Gastrocnemius medialis (tissue), 4 donors: ENCODE data around the gene KCNJ4. TPM values are rescaled to one million over a fixed set of nuclear protein-coding genes. Genes with fewer than 3 reads are reported as not detected.

Experiments
- ATAC-seq, 2 donors: fragments of 150-250 bp; one replicate each; pipeline ENCODE4 v1.9.1; 2016
- DNase-seq, 2 donors: peaks; one replicate each; pipeline ENCODE4 v3.0.0-alpha.2; 2019
- H3K27ac ChIP-seq, 4 donors: fragments of 200-600 bp; sonication (generic); 1 replicate in 1 of 4; 2 replicates in 3 of 4; pipeline ENCODE4 v1.5.1; 2016 to 2018; ENCODE audit warnings: mild to moderate bottlenecking in 2 of 4, moderate library complexity in 1 of 4
- H3K27me3 ChIP-seq, 3 donors: fragments of 200-600 bp; sonication (generic) in 2 of 3; 1 replicate in 1 of 3; 2 replicates in 2 of 3; pipeline versions ENCODE4 v1.5.1 to v1.6.0; 2016 to 2019; ENCODE audit warnings: mild to moderate bottlenecking in 1 of 3, moderate library complexity in 1 of 3
- H3K36me3 ChIP-seq, 2 donors: fragments of 200-600 bp; sonication (generic) in 1 of 2; one replicate each; pipeline ENCODE4 v1.5.1; 2017 to 2018
- H3K4me1 ChIP-seq, 2 donors: fragments of 200-600 bp; sonication (generic) in 1 of 2; one replicate each; pipeline ENCODE4 v1.5.1; 2016 to 2017; ENCODE audit warnings: mild to moderate bottlenecking in 2 of 2
- H3K4me3 ChIP-seq, 4 donors: fragments of 200-600 bp; sonication (generic) in 3 of 4; 1 replicate in 1 of 4; 2 replicates in 3 of 4; pipeline ENCODE4 v1.5.1; 2016 to 2019; ENCODE audit warnings: mild to moderate bottlenecking in 2 of 4
- H3K9me3 ChIP-seq, 3 donors: fragments of 200-600 bp; sonication (generic) in 2 of 3; 1 replicate in 1 of 3; 2 replicates in 2 of 3; pipeline ENCODE4 v1.5.1; 2016 to 2019
- POLR2A ChIP-seq, 2 donors: fragments of 450-650 bp; IDR thresholded peaks; one replicate each; pipeline ENCODE4 v1.6.1; 2017; ENCODE audit warnings: antibody characterized with exemption in 2 of 2, mild to moderate bottlenecking in 2 of 2, moderate library complexity in 2 of 2
- in situ Hi-C, 4 donors: fragments of 200-750 bp; cut with MboI; loops; one replicate each; pipeline versions ENCODE4 v1.15.0 to v1.8.0; 2017; ENCODE audit warnings: low sequenced_read_pairs in 4 of 4
- intact Hi-C: fragments of 100-400 bp; cut with DNase I; formaldehyde crosslinking; loops from one replicate; pipeline ENCODE4 v1.15.1; 2023; ENCODE audit warnings: low total_unique reads
- total RNA-seq, 4 donors: library from RNA; depleted of rRNA; stranded (reverse); fragments of >200 nt; gene quantifications; one replicate each; pipeline versions ENCODE4 v1.1.0 to v1.2.3, GENCODE V29; 2016
- TF ChIP-seq, protein P1 (sequence below), 5 experiments: fragments of 450-650 bp in 3 of 5; fragments of 200-600 bp in 2 of 5; sonication (generic) in 2 of 5; IDR thresholded peaks in 4 of 5; conservative IDR thresholded peaks in 1 of 5; 1 replicate in 4 of 5; 2 replicates in 1 of 5; pipeline ENCODE4 v1.5.1; 2016 to 2019; ENCODE audit warnings: antibody characterized with exemption in 5 of 5, mild to moderate bottlenecking in 3 of 5, moderate library complexity in 3 of 5

The KCNJ4 gene
- total RNA-seq, 4 donors from 2014 or later = not detected

- TF ChIP-seq, protein P1, sequence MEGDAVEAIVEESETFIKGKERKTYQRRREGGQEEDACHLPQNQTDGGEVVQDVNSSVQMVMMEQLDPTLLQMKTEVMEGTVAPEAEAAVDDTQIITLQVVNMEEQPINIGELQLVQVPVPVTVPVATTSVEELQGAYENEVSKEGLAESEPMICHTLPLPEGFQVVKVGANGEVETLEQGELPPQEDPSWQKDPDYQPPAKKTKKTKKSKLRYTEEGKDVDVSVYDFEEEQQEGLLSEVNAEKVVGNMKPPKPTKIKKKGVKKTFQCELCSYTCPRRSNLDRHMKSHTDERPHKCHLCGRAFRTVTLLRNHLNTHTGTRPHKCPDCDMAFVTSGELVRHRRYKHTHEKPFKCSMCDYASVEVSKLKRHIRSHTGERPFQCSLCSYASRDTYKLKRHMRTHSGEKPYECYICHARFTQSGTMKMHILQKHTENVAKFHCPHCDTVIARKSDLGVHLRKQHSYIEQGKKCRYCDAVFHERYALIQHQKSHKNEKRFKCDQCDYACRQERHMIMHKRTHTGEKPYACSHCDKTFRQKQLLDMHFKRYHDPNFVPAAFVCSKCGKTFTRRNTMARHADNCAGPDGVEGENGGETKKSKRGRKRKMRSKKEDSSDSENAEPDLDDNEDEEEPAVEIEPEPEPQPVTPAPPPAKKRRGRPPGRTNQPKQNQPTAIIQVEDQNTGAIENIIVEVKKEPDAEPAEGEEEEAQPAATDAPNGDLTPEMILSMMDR (IDR thresholded peaks at IDR 0.05 in 4 of 5, conservative IDR thresholded peaks at IDR 0.05 in 1 of 5) = no peak
- TF ChIP-seq POLR2A (IDR thresholded peaks at IDR 0.05) = no peak
- H3K4me3 ChIP-seq = no peak overlapping the region
- ATAC-seq (no peak), DNase-seq (no peak)
- no peaks in the 10 kb centered on the region for H3K36me3 ChIP-seq
- H3K27ac ChIP-seq = no peak overlapping the region
- no peaks in the 10 kb centered on the region for H3K4me1 ChIP-seq
- intact Hi-C loops = no loop called here
- H3K9me3 ChIP-seq = no peaks in the 10 kb centered on the region
- peaks cover 0 to 30% (median 18%) of the 10 kb centered on the region in 3 donors for H3K27me3 ChIP-seq
- in situ Hi-C loops = no loop called here
These were observed 10.2 kb downstream of the KCNJ4 start for GRCh38 chr22:38444783-38445182.

- no peaks in the 10 kb centered on the region for H3K4me1 ChIP-seq
- H3K27ac ChIP-seq = no peak overlapping the region
- ATAC-seq (no peak), DNase-seq (no peak)
- intact Hi-C loops = no loop called here
- in situ Hi-C loops = no loop called here
- peaks cover 0 to 22% (median 14%) of the 10 kb centered on the region in 3 donors for H3K27me3 ChIP-seq
- no peak overlapping the region for H3K4me3 ChIP-seq
- TF ChIP-seq, protein P1 (IDR thresholded peaks at IDR 0.05 in 4 of 5, conservative IDR thresholded peaks at IDR 0.05 in 1 of 5) = no peak
- no peak for TF ChIP-seq POLR2A (IDR thresholded peaks at IDR 0.05)
- no peaks in the 10 kb centered on the region for H3K36me3 ChIP-seq
- no peaks in the 10 kb centered on the region for H3K9me3 ChIP-seq
These were observed 11.1 kb downstream of the KCNJ4 start for GRCh38 chr22:38443628-38444521.

DNA sequence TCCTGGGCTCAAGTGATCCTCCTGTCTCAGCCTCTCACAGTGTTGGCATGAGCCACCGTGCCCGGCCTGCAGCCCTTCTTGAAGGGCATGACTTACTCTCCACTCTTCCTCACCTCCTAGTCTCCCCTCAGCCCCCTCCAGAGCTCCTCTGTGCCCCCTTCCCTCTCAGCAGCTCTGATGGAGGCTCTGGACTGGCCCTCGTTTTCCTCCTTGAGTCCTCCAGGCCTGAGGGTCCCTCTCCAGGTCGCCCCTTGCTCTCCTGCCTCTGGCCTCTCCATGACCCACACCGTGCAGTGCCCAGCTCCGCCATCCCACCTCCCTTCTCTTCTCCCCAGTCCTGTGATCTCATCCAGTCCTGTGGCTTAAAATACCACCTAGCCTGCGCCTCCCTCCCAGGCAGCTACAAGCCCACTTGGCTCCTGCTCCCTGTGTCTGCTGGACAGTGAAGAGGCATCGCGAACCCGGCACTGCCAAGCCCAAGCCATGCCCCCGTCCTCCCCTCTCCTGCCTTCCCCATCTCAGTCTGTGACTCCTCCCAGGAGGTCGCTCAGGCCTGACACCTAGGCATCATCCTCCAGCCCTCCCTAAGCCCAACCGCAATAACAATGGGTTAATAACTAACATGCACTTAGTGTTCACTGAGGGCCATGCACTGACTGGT lies 11.9 kb downstream of the KCNJ4 start:
- Histone ChIP-seq H3K27me3 (peaks cover 0 to 21% (median 14%) of the 10 kb centered on the region in 3 donors), H3K36me3 (no peaks in the 10 kb centered on the region), H3K27ac (no peak overlapping the region), H3K9me3 (no peaks in the 10 kb centered on the region), H3K4me3 (no peak overlapping the region), H3K4me1 (no peaks in the 10 kb centered on the region)
- ATAC-seq (no peak), DNase-seq (no peak)
- intact Hi-C loops (no loop called here), in situ Hi-C loops (no loop called here)
- no peak for TF ChIP-seq POLR2A (IDR thresholded peaks at IDR 0.05)
- TF ChIP-seq, protein P1 (IDR thresholded peaks at IDR 0.05 in 4 of 5, conservative IDR thresholded peaks at IDR 0.05 in 1 of 5) = no peak

DNA sequence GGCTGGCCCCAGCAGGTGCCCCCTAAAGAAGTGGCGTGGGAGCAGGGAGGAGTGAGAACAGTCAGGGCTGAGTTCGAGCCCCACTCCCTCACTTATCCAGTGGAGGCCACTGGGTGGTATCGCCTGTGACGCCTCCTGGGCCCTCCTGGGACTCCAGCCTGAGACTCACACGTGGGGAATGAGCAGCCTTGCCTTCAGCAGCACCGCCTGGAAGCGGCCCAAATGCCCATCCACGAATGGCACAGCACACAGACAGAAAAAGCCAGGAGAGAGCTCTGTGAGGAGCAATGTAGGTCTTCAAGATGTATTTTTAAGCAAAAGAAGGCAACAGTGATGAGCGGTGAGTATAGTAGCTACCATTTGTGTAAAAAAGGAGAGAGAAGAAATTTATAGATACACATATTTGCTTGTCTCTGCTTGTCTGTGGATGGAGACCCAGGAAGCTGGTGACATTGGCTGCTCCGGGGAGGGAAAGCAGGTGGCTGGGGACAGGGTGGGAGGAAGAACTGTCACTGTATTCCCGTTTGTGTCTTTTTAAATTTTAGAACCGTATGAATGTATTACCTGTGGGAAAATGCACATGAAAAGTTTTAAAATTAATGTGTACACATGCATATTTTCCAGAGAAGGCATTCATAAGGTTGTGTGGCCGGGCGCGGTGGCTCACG lies 13.2 kb downstream of the KCNJ4 start:
- Histone ChIP-seq H3K27ac (no peak overlapping the region), H3K36me3 (no peaks in the 10 kb centered on the region), H3K9me3 (no peaks in the 10 kb centered on the region), H3K27me3 (peaks cover 0 to 19% (median 11%) of the 10 kb centered on the region in 3 donors), H3K4me1 (no peaks in the 10 kb centered on the region), H3K4me3 (no peak overlapping the region)
- in situ Hi-C loops (no loop called here), intact Hi-C loops (no loop called here)
- no peak for ATAC-seq
- TF ChIP-seq POLR2A (IDR thresholded peaks at IDR 0.05) = no peak
- DNase-seq = no peak
